Hindlimb muscle (tissue), 1 donor: ENCODE results near the gene ALDOC. TPM values are rescaled to one million over a fixed set of nuclear protein-coding genes. Genes with fewer than 3 reads are reported as not detected.

Source experiments
- DNase-seq: peaks from one replicate; pipeline ENCODE4 v3.0.0-alpha.2; 2013
- polyA plus RNA-seq: library from polyadenylated mRNA; unstranded; fragments of 120-200 nt; gene quantifications from one replicate; pipeline ENCODE4 v1.2.1, GENCODE V29; 2013; ENCODE audit not compliant: insufficient read length

Gene ALDOC
- polyA plus RNA-seq, 1 donor, result 1.8 TPM

DNA sequence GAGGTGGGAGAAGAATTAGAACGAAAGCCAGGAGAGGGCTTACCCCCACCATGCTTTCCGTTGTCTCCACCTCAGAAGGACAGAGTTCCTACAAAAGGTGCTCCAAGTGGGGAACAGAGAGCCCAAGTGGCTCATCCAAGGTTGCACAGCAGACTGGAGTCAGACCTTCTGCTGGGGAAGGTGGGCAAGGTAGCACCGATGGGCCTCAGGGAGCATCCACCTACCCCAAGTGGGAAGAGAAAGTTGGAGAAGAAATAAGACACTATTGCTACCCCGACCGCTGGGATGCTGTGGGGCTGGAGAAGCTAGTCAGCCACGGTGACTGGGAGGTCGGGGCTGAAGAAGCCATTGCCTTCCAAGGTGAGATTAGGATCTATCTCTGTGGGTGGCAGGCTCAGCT lies 45.8 kb downstream of the ALDOC start:
- no peak for DNase-seq

DNA sequence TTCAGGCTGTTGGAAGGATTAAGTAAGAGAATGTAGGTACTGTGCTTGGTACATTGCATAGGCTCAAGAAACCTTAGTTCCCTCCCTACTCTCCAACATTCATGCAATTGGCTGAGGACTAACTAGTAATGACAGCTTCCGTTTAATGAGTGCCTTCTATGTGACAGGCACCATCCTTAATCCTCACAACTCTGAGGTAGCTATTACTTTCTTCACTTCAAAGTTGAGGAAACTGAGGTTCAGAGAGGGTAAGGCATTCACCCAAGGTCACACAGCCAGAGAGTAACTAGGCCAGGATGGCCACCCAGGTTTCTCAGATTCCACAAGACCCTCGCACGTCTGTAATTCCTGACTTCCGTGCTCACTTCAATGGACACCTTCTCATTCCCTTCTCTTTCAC lies 46.4 kb downstream of the ALDOC start:
- DNase-seq, result no peak

DNA sequence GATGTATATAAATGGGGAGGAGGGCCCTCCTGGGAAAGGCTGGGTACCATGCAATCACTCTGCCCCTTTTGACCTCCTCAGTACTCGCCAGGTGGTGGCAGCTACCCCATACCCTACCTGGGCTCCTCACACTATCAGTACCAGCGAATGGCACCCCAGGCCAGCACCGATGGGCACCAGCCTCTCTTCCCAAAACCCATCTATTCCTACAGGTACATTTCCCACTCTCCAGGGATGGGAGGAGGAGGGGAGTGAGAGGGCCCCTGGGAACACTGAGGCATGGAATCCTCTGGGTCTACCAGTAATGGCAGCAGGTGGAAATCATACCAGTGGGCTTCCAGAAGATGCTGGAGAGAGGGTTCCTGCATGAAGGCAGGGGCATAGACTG lies 47.7 kb downstream of the ALDOC start:
- no peak for DNase-seq

- no peak for DNase-seq
These were observed 48.2 kb downstream of the ALDOC start for GRCh38 chr17:28528327-28529012.

DNA sequence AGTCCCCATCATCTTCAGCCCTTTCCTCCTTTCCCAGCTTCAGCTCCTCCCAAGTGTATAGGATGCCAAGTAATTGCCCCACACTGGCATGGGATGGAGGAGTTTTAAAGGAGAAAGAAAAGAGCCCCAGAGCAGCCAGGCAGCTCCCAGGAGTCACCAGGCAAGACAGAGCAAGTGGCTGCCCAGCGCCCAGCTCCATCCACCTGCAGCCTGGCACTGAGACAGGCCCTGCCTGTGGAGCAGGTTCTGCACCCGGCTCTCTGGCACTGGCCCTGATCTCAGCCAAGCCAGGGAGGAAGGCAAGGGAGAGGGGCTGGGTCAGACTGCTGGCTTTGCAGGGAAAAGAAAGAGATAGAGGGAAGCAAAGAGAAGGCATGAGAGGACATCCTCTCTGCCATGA lies 48.8 kb downstream of the ALDOC start:
- no peak for DNase-seq

DNA sequence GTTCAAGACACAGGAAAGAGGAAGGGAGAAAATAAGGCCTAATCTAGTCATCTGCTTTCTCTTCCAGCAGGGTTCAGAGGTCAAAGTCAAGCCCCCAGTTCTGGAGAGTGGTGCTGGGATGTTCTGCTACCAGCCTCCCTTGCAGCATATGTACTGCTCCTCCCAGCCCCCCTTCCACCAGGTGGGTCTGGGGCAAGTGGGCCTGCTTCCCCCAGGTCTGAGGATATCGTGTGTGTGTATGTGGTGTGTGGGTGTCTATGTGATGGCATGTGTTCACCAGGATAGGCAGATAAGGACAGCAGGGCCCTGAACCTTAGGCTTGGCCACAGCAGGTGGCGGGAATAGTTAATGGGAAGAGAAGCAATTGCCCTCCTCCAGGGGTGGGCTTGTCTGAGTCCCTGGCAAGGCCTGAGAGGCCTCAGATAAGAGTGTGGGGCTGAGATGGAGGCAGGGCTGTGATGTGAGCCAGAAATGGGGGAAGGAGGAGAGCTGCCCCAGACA lies 49.5 kb downstream of the ALDOC start:
- DNase-seq, result no peak

GRCh38 chr17:28526381-28526780 lies 50.3 kb downstream of the ALDOC start:
- DNase-seq, result no peak

DNA sequence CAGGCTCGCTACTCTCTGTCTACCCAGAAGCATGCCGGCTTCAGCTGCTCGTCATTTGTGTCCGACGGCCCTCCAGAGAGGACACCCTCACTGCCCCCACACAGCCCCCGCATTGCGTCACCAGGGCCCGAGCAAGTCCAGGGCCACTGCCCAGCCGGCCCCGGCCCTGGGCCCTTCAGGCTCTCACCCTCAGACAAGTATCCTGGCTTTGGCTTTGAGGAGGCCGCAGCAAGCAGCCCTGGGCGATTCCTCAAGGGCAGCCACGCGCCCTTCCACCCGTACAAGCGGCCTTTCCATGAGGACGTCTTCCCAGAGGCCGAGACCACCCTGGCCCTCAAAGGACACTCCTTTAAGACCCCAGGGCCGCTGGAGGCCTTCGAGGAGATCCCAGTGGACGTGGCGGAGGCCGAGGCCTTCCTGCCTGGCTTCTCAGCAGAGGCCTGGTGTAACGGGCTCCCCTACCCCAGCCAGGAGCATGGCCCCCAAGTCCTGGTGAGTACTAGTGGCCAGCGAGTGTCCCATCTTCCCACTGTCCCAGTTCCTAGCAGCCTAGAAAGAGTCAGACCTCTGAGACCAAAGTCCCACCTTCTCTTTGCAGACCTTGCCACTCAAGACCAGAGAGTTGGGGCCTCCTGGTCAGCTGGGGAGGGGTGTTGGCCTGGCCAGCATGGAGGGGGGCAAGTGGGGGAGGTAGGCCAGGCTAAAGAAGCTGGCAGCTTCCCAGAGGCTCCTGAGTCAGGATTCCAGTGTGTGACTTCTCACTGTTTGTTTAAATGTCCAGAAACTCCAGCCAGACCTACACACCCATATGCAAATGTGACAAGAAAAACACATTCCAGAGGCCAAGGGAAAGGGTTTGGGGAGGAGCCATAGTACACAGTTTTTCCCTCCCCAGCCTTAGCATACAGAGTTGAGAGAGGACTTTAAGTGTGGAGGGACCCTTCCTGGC lies 51.9 kb downstream of the ALDOC start:
- DNase-seq, result no peak

DNA sequence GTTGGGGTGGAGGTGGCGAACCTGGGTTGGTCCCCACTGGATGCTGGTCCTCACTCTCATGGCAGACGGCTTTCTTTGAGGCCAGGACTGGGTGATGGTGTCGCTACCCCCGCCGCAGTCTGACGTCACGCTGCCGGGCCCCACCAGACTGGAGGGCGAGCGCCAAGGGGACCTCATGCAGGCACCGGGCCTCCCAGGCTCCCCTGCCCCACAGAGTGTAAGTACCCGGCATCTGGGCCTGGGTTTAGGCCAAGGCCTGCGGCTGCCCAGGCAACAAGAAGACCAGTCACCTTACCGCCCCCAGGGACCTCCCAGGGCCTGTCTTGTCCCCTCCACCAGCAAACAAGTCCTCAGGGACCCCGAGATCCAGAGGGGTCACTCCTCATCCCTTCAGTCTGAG lies 52.8 kb downstream of the ALDOC start:
- DNase-seq, result no peak

DNA sequence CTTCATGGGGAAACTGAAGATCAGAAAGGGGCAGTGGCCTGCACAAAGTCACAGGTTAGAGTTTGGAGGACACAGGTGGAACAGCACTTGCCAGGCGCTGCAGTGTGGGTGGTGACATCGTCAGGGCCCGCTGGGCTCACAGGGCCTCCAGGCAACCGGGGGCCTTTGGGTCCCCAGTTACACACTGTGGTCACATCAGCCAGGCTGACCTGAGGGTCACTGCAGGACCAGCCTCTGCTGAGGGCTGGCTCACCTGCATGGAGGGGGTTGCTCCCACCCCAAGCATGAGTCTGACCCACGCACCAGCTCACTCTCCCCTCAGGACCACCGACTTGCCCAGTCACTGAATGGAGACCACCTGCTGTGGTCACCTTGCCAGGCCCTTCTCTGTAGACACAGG lies 53.5 kb downstream of the ALDOC start:
- no peak for DNase-seq

Other genes starting within 250 kb of the ALDOC start
- 27.1 TPM for gene IFT20, start 241.4 kb downstream of the ALDOC start, polyA plus RNA-seq
- gene TNFAIP1, start 241.1 kb downstream of the ALDOC start, polyA plus RNA-seq, result 33.4 TPM
- gene POLDIP2, start 219.4 kb downstream of the ALDOC start, polyA plus RNA-seq, result 60.7 TPM
- gene SEBOX, start 211.7 kb downstream of the ALDOC start, polyA plus RNA-seq, result not detected
- gene VTN, start 206.6 kb downstream of the ALDOC start, polyA plus RNA-seq, result 1.2 TPM
- 6.4 TPM for gene SARM1, start 205.2 kb downstream of the ALDOC start, polyA plus RNA-seq
- 8.4 TPM for gene SLC46A1, start 170.7 kb downstream of the ALDOC start, polyA plus RNA-seq
- gene SLC13A2, start 103.3 kb downstream of the ALDOC start, polyA plus RNA-seq, result not detected
- gene FOXN1, start 70.5 kb downstream of the ALDOC start, polyA plus RNA-seq, result 0.12 TPM
- 15.5 TPM for gene UNC119, start 24.3 kb downstream of the ALDOC start, polyA plus RNA-seq
- 51.9 TPM for gene PIGS, start 5.4 kb downstream of the ALDOC start, polyA plus RNA-seq
- 21.7 TPM for gene SPAG5, start 22.1 kb upstream of the ALDOC start, polyA plus RNA-seq
- 17.2 TPM for gene RSKR, start 37.3 kb upstream of the ALDOC start, polyA plus RNA-seq
- gene BLTP2, start 68.3 kb upstream of the ALDOC start, polyA plus RNA-seq, result 53.0 TPM
- 39.5 TPM for gene SDF2, start 85.0 kb upstream of the ALDOC start, polyA plus RNA-seq
- gene SUPT6H, start 85.3 kb upstream of the ALDOC start, polyA plus RNA-seq, result 48.0 TPM
- 3.5 TPM for gene PROCA1, start 135.0 kb upstream of the ALDOC start, polyA plus RNA-seq
- 58.6 TPM for gene RAB34, start 141.0 kb upstream of the ALDOC start, polyA plus RNA-seq
- 1,269 TPM for gene RPL23A, start 143.1 kb upstream of the ALDOC start, polyA plus RNA-seq
- 4.0 TPM for gene TLCD1, start 149.3 kb upstream of the ALDOC start, polyA plus RNA-seq
- gene NEK8, start 151.9 kb upstream of the ALDOC start, polyA plus RNA-seq, result 3.7 TPM
- 75.4 TPM for gene TRAF4, start 167.1 kb upstream of the ALDOC start, polyA plus RNA-seq